Ovary (tissue), 9 donors: ENCODE results near the gene CTPS1. TPM values are rescaled to one million over a fixed set of nuclear protein-coding genes. Genes with fewer than 3 reads are reported as not detected.

Experiments
- DNase-seq, 5 donors: peaks; one replicate each; pipeline ENCODE4 v3.0.0-alpha.2; 2019 to 2020
- H3K27ac ChIP-seq, 2 donors: fragments of 200-600 bp; one replicate each; pipeline versions ENCODE4 v1.5.1 to v1.8.0; 2019 to 2022
- H3K27me3 ChIP-seq: fragments of 200-600 bp; one replicate; pipeline ENCODE4 v1.8.0; 2022
- H3K36me3 ChIP-seq: fragments of 200-600 bp; sonication (generic); one replicate; pipeline ENCODE4 v1.5.1; 2019
- H3K4me1 ChIP-seq: one replicate; pipeline ENCODE4 v1.8.1; 2013; ENCODE audit warnings: mild to moderate bottlenecking, moderate library complexity; ENCODE audit not compliant: insufficient read depth
- H3K4me3 ChIP-seq: fragments of 200-600 bp; sonication (generic); one replicate; pipeline ENCODE4 v1.5.1; 2017
- H3K9me3 ChIP-seq, 2 donors: fragments of 200-600 bp in 1 of 2; sonication (generic) in 1 of 2; one replicate each; pipeline versions ENCODE4 v1.5.1 to v1.8.1; 2013 to 2019; ENCODE audit warnings: mild to moderate bottlenecking in 1 of 2, moderate library complexity in 1 of 2
- EP300 ChIP-seq: sonication (generic); formaldehyde crosslinking; IDR thresholded peaks from one replicate; pipeline ENCODE4 v1.6.1; 2017; ENCODE audit warnings: antibody characterized with exemption
- POLR2A ChIP-seq: fragments of 450-650 bp; IDR thresholded peaks from one replicate; pipeline ENCODE4 v1.6.1; 2017; ENCODE audit warnings: antibody characterized with exemption, mild to moderate bottlenecking, moderate library complexity
- WGBS, 3 donors: extraction: QIAGEN DNeasy Blood & Tissue Kit in 1 of 3; methylation state at CpG; one replicate each; pipeline versions ENCODE4 v1.1.5 to v1.1.7; 2013 to 2017; 5-methylcytosine and 5-hydroxymethylcytosine counted together
- intact Hi-C, 4 donors: fragments of 100-400 bp; cut with DNase I; formaldehyde crosslinking; loops; one replicate each; pipeline versions ENCODE4 v1.11.0 to v1.15.1; 2022 to 2023
- polyA plus RNA-seq, 2 donors: library from polyadenylated mRNA; stranded (reverse); fragments of 200-250 nt in 1 of 2; fragments of 350-450 nt in 1 of 2; fragmentation: Illumina TruSeq in 1 of 2; extraction: RNeasy Lipid Tissue Mini Kit (QIAGEN cat#74804) in 1 of 2; gene quantifications; one replicate each; pipeline ENCODE4 v1.2.3, GENCODE V29; 2013 to 2014
- total RNA-seq, 7 donors: library from RNA; depleted of rRNA in 2 of 7; stranded (reverse); fragments of >200 nt in 2 of 7; fragmentation: NEBNext Ultra II Directional in 3 of 7; extraction: Animal tissue kit (Norgen Biotek cat#: 25700) in 3 of 7; gene quantifications; one replicate each; pipeline versions ENCODE4 v1.1.0 to v1.2.4, GENCODE V29; 2016 to 2023
- TF ChIP-seq, protein P1 (sequence below), 3 donors: fragments of 450-650 bp in 2 of 3; fragments of 200-600 bp in 1 of 3; IDR thresholded peaks; one replicate each; pipeline versions ENCODE4 v1.5.1 to v1.8.0; 2016 to 2022; ENCODE audit warnings: antibody characterized with exemption in 3 of 3, mild to moderate bottlenecking in 1 of 3
- donor health status: DM: no; HTN: no; CAD: no; lungs with moderate emphysema.
- donor health status: DM: no; HTN: no; CAD: no.
- donor health status: Bipolar disorder and iron deficiency.
- donor health status: DM: yes; HTN: yes; CAD: no.
- donor health status: DM: no; HTN: no; CAD: no.
- donor health status: DM: yes; HTN: yes; CAD: no.

CTPS1 gene
- total and polyA plus RNA-seq, 9 donors, result 5.9 to 34.3 (median 22.6) TPM

DNA sequence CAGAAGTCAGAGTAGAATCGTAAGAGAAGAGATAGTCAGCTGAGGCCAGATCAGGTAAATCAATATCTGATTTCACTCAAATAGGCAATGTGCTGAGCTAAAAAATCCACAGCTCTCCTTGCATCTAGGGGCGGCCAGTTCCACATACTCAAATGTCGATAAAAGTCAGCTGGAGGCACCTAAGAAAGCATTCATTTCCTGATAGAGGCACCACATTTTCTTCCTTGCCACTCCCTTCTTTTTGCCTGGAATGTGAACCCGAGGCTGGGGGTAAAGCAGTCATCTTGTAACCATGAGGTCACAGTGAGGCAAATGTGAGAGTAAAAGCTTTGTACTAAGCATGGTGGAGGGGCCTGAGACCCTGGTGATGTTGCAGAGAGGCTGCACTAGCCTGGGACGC, 24.2 kb upstream of the CTPS1 start:
- Histone ChIP-seq H3K9me3 (no peaks in the 10 kb centered on the region), H3K4me3 (no peak overlapping the region), H3K27me3 (no peaks in the 10 kb centered on the region), H3K36me3 (no peaks in the 10 kb centered on the region), H3K27ac (no peak overlapping the region), H3K4me1 (no peaks in the 10 kb centered on the region)
- no peak for DNase-seq
- intact Hi-C loops, result loop anchor here in 1 of 4 donors (10.0 kb wide), 1 partner anchor 90 kb away; the partner anchor contains the start of gene CITED4
- TF ChIP-seq POLR2A, result no peak
- no peak for TF ChIP-seq EP300
- TF ChIP-seq, protein P1, sequence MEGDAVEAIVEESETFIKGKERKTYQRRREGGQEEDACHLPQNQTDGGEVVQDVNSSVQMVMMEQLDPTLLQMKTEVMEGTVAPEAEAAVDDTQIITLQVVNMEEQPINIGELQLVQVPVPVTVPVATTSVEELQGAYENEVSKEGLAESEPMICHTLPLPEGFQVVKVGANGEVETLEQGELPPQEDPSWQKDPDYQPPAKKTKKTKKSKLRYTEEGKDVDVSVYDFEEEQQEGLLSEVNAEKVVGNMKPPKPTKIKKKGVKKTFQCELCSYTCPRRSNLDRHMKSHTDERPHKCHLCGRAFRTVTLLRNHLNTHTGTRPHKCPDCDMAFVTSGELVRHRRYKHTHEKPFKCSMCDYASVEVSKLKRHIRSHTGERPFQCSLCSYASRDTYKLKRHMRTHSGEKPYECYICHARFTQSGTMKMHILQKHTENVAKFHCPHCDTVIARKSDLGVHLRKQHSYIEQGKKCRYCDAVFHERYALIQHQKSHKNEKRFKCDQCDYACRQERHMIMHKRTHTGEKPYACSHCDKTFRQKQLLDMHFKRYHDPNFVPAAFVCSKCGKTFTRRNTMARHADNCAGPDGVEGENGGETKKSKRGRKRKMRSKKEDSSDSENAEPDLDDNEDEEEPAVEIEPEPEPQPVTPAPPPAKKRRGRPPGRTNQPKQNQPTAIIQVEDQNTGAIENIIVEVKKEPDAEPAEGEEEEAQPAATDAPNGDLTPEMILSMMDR (IDR thresholded peaks at IDR 0.05), result no peak
- WGBS, 3 donors, result 69 to 80% (median 80%) methylated on average over 5 of the region's 5 CpGs

DNA sequence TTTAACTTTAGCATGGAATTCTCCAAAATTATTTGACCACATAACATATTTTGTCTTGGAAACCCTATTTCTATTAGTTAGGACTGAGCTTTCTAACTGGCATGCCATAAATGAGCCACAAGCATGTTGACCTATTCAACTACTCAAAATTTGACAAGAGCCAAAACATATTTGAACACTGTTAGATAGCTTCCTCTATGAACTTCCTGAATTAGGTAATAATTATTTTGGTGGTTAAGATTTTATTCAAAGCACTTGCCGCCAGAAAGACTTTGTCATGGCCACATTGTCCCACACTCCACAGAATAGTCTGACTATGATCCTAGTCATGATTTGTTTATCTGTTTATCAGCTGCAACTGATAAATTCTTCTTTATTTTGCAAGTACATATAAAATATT, 23.1 kb upstream of the CTPS1 start:
- 73 to 86% (median 75%) methylated on average over 1 of the region's 1 CpG for WGBS, 3 donors
- no peaks in the 10 kb centered on the region for H3K36me3 ChIP-seq
- intact Hi-C loops, result loop anchor here in 1 of 4 donors (10.0 kb wide), 1 partner anchor 92 kb away; the partner anchor contains the start of gene CITED4

DNA sequence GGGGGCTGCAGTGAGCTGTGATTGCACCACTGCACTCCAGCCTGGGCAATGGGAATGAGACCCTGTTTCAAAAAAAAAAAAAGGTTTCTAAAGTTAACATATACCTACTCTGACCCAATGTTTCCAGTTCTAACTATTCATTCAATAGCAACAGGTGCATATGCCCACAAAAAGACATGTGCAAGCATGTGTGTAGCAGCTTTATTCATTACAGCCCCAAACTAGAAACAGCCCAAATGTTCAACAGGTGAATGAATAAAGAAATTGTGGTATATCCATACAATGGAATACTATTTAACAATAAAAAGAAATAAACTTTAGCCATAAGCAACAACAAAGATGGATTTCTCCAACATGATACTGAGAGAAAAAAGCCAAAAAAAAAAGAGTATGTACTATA, 21.3 kb upstream of the CTPS1 start:
- TF ChIP-seq, protein P1 (IDR thresholded peaks at IDR 0.05), result no peak
- no peak for TF ChIP-seq POLR2A
- TF ChIP-seq EP300, result no peak
- H3K36me3 ChIP-seq, result no peaks in the 10 kb centered on the region
- H3K27me3 ChIP-seq, result no peaks in the 10 kb centered on the region
- no peak for DNase-seq
- intact Hi-C loops, result loop anchor here in 1 of 4 donors (10.0 kb wide), 1 partner anchor 93 kb away; the partner anchor contains the start of gene CITED4
- H3K4me3 ChIP-seq, result no peak overlapping the region
- H3K9me3 ChIP-seq, result no peaks in the 10 kb centered on the region
- H3K4me1 ChIP-seq, result no peaks in the 10 kb centered on the region
- H3K27ac ChIP-seq, result no peak overlapping the region

More for the DNA sequence above, 23.1 kb upstream of the CTPS1 start:
- Histone ChIP-seq H3K27me3 (no peaks in the 10 kb centered on the region), H3K4me3 (no peak overlapping the region), H3K4me1 (no peaks in the 10 kb centered on the region), H3K27ac (no peak overlapping the region), H3K9me3 (no peaks in the 10 kb centered on the region)
- no peak for TF ChIP-seq POLR2A
- TF ChIP-seq EP300, result no peak
- TF ChIP-seq, protein P1 (IDR thresholded peaks at IDR 0.05), result no peak
- no peak for DNase-seq

DNA sequence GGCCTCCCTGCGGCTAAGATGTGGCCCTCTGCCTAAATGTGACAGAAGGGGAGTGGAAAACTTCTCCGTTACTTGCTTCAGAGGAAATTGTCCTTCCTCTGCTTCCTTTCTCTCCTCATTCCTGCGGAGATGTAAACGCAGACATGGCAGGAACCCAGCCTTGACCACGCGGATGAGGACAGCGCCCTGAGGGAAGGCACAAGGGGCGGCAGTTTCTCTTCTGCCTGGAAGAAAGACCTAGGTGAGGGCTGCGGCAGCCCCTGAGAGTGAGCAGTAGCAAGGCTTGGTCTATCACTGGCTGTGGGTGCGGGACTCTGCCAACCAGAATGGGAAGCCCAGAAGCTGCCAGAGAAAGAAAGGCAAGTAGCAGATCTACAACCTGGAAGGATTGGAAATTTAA, 14.0 kb upstream of the CTPS1 start:
- Histone ChIP-seq H3K27me3 (no peaks in the 10 kb centered on the region), H3K27ac (no peak overlapping the region), H3K4me1 (peaks cover 2% of the 10 kb centered on the region), H3K4me3 (no peak overlapping the region), H3K9me3 (no peaks in the 10 kb centered on the region), H3K36me3 (no peaks in the 10 kb centered on the region)
- WGBS, 3 donors, result 79 to 88% (median 81%) methylated on average over 10 of the region's 10 CpGs
- no peak for DNase-seq
- TF ChIP-seq, protein P1 (IDR thresholded peaks at IDR 0.05), result no peak
- intact Hi-C loops, result no loop called here
